ENCODE measurements around the gene P4HB.

Gene P4HB

GRCh38 chr17:81885454-81885853 lies 25.1 kb upstream of the P4HB start:
- H3K36me3 Mint-ChIP-seq: peaks cover 57% of the 10 kb centered on the region

DNA sequence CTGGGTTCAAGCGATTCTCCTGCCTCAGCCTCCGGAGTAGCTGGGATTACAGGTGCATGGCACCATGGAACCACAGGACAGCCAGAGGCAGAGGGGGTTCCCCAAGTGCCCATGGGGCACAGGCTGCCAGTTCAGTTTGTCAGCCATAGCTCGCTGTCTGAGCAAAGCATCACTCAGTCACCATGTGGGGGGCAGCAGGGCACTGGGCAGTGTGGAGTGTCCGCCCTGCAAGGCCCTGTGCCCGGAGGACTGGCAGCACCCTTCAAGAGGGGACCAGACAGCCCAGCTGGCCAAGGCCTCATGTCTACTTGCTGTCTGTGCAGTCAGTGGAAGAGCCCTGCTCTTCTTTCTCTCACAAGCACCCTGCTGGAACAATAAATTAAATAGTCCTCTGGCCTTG lies 24.6 kb upstream of the P4HB start:
- peaks cover 56% of the 10 kb centered on the region for H3K36me3 Mint-ChIP-seq
- peaks cover 30% of the 10 kb centered on the region for H3K4me1 Mint-ChIP-seq
- CTCF ChIA-PET: interaction anchor here (0.8 kb wide), 1 partner anchor 15 kb away, joined by 3 read pairs; no protein-coding TSS in a partner anchor
- no peak for DNase-seq
- no peaks in the 10 kb centered on the region for H3K27me3 Mint-ChIP-seq
- no peak overlapping the region for H3K27ac Mint-ChIP-seq
- no peak overlapping the region for H3K4me3 Mint-ChIP-seq
- H3K9me3 Mint-ChIP-seq: no peaks in the 10 kb centered on the region

More at GRCh38 chr17:81885454-81885853, 25.1 kb upstream of the P4HB start:
- H3K4me1 Mint-ChIP-seq: peaks cover 35% of the 10 kb centered on the region
- no peaks in the 10 kb centered on the region for H3K27me3 Mint-ChIP-seq
- H3K27ac Mint-ChIP-seq: peak overlapping the region; percentile 77
- DNase-seq: no peak
- H3K4me3 Mint-ChIP-seq: no peak overlapping the region
- CTCF ChIA-PET: interaction anchor here (0.8 kb wide), 1 partner anchor 16 kb away, joined by 3 read pairs; no protein-coding TSS in a partner anchor
- no peaks in the 10 kb centered on the region for H3K9me3 Mint-ChIP-seq

DNA sequence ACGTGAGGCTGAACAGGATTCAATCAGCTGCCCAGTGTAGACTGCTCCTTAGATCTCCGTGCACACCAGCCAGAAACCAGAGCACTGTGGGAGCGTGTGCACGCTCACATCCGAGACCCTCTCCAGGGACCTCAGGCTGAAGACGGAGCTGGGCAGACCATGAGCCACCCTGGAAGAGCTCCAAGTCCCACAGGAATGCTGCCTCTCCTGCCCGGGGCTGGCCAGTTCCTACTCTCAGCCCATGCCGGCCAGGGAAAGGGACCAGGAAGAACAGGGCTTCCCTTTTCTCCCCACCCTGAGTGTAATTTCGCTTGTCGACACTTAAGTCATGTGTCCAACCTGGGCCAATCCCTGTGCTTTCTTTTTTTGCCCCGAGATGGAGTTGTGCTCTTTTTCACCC lies 24.2 kb upstream of the P4HB start:
- DNase-seq: no peak
- Mint-ChIP-seq H3K4me1 (peaks cover 27% of the 10 kb centered on the region), H3K4me3 (no peak overlapping the region), H3K27ac (no peak overlapping the region), H3K9me3 (no peaks in the 10 kb centered on the region), H3K27me3 (no peaks in the 10 kb centered on the region), H3K36me3 (peaks cover 57% of the 10 kb centered on the region)
- CTCF ChIA-PET: no interaction called here

- H3K4me1 Mint-ChIP-seq: peaks cover 10% of the 10 kb centered on the region
- H3K27me3 Mint-ChIP-seq: no peaks in the 10 kb centered on the region
- no peak for DNase-seq
- no peak overlapping the region for H3K4me3 Mint-ChIP-seq
- CTCF ChIA-PET: no interaction called here
- H3K27ac Mint-ChIP-seq: peak overlapping the region; percentile 67
- peaks cover 36% of the 10 kb centered on the region for H3K36me3 Mint-ChIP-seq
- no peaks in the 10 kb centered on the region for H3K9me3 Mint-ChIP-seq
Observed at GRCh38 chr17:81879121-81879520, 18.8 kb upstream of the P4HB start.

DNA sequence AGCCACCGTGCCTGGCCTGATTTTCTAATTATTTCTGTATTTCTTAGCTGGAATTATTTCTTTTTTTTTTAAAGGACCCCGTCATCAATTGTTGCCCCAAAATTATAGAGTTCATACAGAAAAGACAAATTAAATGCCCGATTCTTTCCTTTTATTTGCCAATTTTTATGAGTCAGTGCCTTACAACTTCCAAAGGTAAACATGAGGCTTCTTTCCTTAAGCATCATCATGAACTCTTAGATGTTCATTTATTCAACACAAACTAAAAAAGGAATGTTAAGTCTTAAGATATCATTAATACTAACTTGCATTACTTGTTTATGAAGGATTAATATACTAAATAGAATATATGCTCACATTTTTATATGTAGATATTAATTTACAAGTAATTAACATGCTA lies 18.0 kb upstream of the P4HB start:
- DNase-seq: no peak
- Mint-ChIP-seq H3K27ac (no peak overlapping the region), H3K4me1 (peaks cover 16% of the 10 kb centered on the region), H3K36me3 (peaks cover 34% of the 10 kb centered on the region), H3K27me3 (no peaks in the 10 kb centered on the region), H3K9me3 (no peaks in the 10 kb centered on the region), H3K4me3 (no peak overlapping the region)
- CTCF ChIA-PET: no interaction called here

DNA sequence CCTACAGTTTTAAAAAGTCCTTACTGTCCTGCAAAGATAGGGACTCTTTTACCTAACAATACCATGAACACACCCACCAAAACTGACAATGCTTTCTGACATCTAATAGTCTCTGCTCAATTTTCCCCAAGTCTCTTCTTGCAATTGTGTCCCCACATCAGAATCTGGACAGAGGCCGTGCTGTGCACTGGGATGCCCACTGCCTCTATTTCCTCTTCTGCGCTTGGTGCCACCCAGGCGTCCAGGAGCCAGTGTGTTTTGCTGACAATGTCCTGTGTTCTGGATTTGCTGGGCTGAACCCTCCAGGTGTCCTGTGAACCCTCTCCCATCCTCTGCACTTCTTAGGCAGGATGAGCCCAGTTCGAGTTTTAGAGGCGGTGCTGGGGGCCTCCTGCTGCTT lies 17.2 kb upstream of the P4HB start:
- peaks cover 23% of the 10 kb centered on the region for H3K4me1 Mint-ChIP-seq
- CTCF ChIA-PET: no interaction called here
- no peak overlapping the region for H3K4me3 Mint-ChIP-seq
- DNase-seq: no peak
- H3K36me3 Mint-ChIP-seq: peaks cover 35% of the 10 kb centered on the region
- H3K27me3 Mint-ChIP-seq: no peaks in the 10 kb centered on the region
- H3K9me3 Mint-ChIP-seq: no peaks in the 10 kb centered on the region
- no peak overlapping the region for H3K27ac Mint-ChIP-seq

GRCh38 chr17:81871387-81872230 lies 11.3 kb upstream of the P4HB start:
- DNase-seq: peak; percentile 96
- H3K4me1 Mint-ChIP-seq: peaks cover 53% of the 10 kb centered on the region

GRCh38 chr17:81870981-81871386 lies 10.6 kb upstream of the P4HB start, which contains the start of gene ARHGDIA:
Gene ARHGDIA, minus strand, starts transcription at chr17:81871337. Its CDS starts 1,407 bp downstream, at chr17:81869930.
- no peaks in the 10 kb centered on the region for H3K9me3 Mint-ChIP-seq
- H3K4me3 Mint-ChIP-seq: peak within 1 kb of the TSS; percentile 88
- no peak for DNase-seq
- peak within 1 kb of the TSS; percentile 97 for H3K27ac Mint-ChIP-seq
- peaks cover 24% of the 10 kb centered on the region for H3K36me3 Mint-ChIP-seq
- peaks cover 56% of the 10 kb centered on the region for H3K4me1 Mint-ChIP-seq
- H3K27me3 Mint-ChIP-seq: no peaks in the 10 kb centered on the region
- CTCF ChIA-PET: no interaction called here

More at GRCh38 chr17:81871387-81872230, 11.3 kb upstream of the P4HB start:
- H3K27me3 Mint-ChIP-seq: no peaks in the 10 kb centered on the region
- H3K27ac Mint-ChIP-seq: peak overlapping the region; percentile 97
- H3K36me3 Mint-ChIP-seq: peaks cover 24% of the 10 kb centered on the region
- CTCF ChIA-PET: no interaction called here
- no peaks in the 10 kb centered on the region for H3K9me3 Mint-ChIP-seq
- peak overlapping the region; percentile 84 for H3K4me3 Mint-ChIP-seq

DNA sequence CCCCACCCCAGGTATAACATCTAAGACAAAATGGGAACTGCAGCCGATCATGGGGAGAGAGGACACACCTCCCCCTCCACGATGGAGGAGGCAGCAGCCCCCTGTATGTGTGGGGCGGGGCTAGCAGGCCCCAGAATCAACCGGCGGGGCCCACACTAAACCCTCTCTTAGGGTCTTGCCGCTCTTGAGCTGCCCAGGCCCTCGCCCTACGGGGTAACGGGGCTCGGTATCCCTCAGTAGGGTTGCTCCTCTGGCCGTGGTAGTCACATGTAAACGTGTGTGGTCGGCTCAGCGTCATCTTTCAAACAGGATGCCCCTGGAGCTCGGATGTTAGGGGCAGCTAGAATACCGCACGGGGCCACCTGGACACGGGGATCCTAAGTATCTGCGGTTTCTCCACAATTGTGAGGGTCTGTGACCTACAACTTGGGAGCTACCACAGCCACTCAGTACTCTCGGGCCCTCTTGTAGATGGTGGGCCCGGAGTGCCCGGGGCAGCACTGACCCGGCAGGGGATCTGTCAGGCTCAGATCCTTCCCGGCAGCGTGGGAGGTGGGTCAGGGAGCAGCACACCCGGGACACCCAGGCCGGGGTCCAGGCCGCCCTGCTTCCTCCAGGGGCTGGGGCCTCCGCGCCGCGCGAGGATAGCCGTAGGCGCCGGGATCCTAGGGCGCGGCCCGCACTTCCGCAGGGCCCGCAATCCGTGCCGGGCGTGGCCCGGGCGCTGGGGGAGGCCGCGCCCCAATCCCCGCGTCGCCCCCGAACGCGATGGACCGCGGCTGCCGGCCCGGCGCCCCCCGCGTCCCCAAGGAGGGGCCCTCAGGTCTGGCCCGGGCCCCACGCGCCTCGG lies 10.0 kb upstream of the P4HB start:
- H3K4me1 Mint-ChIP-seq: peaks cover 56% of the 10 kb centered on the region
- peak; percentile 60 for DNase-seq
- peak overlapping the region; percentile 88 for H3K4me3 Mint-ChIP-seq
- peaks cover 24% of the 10 kb centered on the region for H3K36me3 Mint-ChIP-seq
- H3K27me3 Mint-ChIP-seq: no peaks in the 10 kb centered on the region
- CTCF ChIA-PET: interaction anchor here (0.8 to 1.6 kb wide), 4 partner anchors 15 to 167 kb away, joined by 3 to 4 read pairs (median 3); partner anchors contain the start of genes DCXR and SIRT7
- H3K9me3 Mint-ChIP-seq: no peaks in the 10 kb centered on the region
- H3K27ac Mint-ChIP-seq: peak overlapping the region; percentile 96

- peak overlapping the region; percentile 96 for H3K27ac Mint-ChIP-seq
- peaks cover 24% of the 10 kb centered on the region for H3K36me3 Mint-ChIP-seq
- peak overlapping the region; percentile 88 for H3K4me3 Mint-ChIP-seq
- H3K9me3 Mint-ChIP-seq: no peaks in the 10 kb centered on the region
- CTCF ChIA-PET: interaction anchor here (0.8 to 1.6 kb wide), 5 partner anchors 16 to 168 kb away, joined by 3 to 4 read pairs (median 3); partner anchors contain the start of genes ALYREF, ANAPC11, DCXR and SIRT7
- H3K27me3 Mint-ChIP-seq: no peaks in the 10 kb centered on the region
- H3K4me1 Mint-ChIP-seq: peaks cover 54% of the 10 kb centered on the region
- peak; percentile 42 for DNase-seq
Observed at GRCh38 chr17:81869221-81870130, 9.1 kb upstream of the P4HB start.

DNA sequence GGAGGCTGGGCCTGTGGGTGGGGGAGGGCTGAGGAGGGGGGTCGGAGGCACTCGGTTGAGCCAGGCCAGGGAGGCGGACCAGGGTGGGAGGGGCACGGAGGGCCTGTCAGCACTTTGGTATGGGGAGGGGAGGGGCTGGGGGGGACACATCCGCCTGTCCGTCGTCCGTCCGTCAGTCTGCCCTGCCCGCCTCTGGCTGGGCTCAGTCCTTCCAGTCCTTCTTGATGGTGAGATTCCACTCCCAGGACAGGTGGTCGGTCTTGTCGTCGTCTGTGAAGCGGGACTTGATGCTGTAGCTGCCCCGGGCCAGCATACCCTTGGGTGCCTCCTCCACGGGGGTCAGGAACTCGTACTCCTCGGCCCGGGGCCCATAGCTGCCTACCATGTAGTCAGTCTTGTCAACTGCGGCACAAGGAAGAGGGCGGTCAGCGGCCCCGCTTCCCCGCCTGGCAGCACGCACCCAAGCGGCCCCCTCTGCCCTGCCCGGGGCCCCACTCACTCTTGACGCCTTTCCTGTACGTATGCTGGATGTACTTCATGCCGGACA lies 8.4 kb upstream of the P4HB start:
- H3K27me3 Mint-ChIP-seq: no peaks in the 10 kb centered on the region
- peaks cover 53% of the 10 kb centered on the region for H3K4me1 Mint-ChIP-seq
- H3K4me3 Mint-ChIP-seq: peak overlapping the region; percentile 88
- CTCF ChIA-PET: interaction anchor here (1.6 kb wide), 1 partner anchor 169 kb away, joined by 3 read pairs; the partner anchor contains the start of gene DCXR
- H3K9me3 Mint-ChIP-seq: no peaks in the 10 kb centered on the region
- H3K27ac Mint-ChIP-seq: peak overlapping the region; percentile 58
- no peak for DNase-seq
- H3K36me3 Mint-ChIP-seq: peaks cover 24% of the 10 kb centered on the region

DNA sequence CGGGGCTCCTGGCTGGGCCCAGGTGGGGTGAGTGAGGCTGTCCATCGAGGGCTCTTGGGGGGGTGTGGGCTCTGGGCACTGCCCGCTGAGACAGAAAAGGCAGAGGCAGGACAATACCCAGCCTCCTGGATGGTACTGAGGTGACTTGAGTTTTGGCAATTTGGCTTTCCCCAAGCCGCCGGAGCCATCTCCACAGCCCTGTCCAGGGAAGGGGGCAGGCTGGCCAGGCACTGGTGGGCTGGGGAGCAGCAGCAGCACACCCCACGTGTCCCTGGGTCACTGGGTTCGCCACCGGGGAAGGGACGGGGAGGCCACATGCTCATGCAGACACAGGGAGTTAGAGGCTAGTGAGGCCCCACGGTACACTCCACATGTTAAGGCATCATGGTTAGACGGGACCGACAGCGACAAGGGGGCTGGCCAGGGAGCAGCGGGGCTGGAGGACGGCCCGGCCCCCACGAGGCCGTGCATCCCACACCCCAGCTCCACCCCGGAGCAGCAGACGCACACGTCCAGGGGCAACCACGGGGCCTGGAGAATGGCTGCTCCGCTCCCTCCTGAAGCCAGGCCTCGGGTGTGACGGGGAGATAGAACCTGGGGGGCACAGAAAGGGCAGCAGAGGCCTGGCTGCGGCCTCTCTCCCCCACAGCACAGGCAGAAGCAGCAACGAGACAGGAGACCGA lies 7.8 kb upstream of the P4HB start:
- CTCF ChIA-PET: no interaction called here

More for the DNA sequence above, 7.8 kb upstream of the P4HB start:
- DNase-seq: no peak
- Mint-ChIP-seq H3K27me3 (no peaks in the 10 kb centered on the region), H3K4me3 (no peak overlapping the region), H3K27ac (no peak overlapping the region), H3K36me3 (peaks cover 29% of the 10 kb centered on the region), H3K9me3 (no peaks in the 10 kb centered on the region), H3K4me1 (peaks cover 56% of the 10 kb centered on the region)
